Right renal cortex interstitium (tissue), 3 donors: Measurements from ENCODE around the gene MMS22L. TPM values are rescaled to one million over a fixed set of nuclear protein-coding genes. Genes with fewer than 3 reads are reported as not detected.

ENCODE experiments used
- DNase-seq, 3 donors: peaks; one replicate each; pipeline ENCODE4 v3.0.0-alpha.2; 2013; ENCODE audit warnings: low read depth in 3 of 3, low spot score in 2 of 3
- polyA plus RNA-seq, 3 donors: library from polyadenylated mRNA; unstranded; fragments of 120-200 nt; gene quantifications; one replicate each; pipeline ENCODE4 v1.2.1, GENCODE V29; 2013; ENCODE audit not compliant: insufficient read length in 3 of 3

Gene MMS22L
- polyA plus RNA-seq, 3 donors, result 10.5 to 12.7 (median 11.7) TPM

- DNase-seq, result no peak
These were observed 185.7 kb downstream of the MMS22L start for GRCh38 chr6:97097068-97098047.

GRCh38 chr6:97095311-97095850 is 187.6 kb downstream of the MMS22L start:
- DNase-seq, result no peak

DNA sequence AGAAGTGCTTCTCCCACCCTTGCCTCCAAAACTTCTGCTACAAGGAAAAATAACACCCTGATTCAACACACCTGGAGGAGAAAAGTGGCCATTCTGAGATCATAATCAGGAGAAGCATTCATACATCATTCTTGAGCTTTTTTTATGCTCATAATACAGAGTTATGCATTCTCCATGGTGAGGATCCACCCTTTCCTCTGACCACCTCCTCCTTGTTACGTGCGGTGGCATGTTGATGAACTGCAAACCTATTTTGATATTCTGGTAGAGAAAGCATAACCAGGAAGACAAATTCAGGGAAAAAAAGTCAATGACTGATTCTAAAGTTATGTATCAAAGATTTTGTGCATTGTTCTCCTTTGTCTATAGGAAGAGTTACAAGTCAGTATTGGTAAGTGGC is 188.6 kb downstream of the MMS22L start:
- no peak for DNase-seq

DNA sequence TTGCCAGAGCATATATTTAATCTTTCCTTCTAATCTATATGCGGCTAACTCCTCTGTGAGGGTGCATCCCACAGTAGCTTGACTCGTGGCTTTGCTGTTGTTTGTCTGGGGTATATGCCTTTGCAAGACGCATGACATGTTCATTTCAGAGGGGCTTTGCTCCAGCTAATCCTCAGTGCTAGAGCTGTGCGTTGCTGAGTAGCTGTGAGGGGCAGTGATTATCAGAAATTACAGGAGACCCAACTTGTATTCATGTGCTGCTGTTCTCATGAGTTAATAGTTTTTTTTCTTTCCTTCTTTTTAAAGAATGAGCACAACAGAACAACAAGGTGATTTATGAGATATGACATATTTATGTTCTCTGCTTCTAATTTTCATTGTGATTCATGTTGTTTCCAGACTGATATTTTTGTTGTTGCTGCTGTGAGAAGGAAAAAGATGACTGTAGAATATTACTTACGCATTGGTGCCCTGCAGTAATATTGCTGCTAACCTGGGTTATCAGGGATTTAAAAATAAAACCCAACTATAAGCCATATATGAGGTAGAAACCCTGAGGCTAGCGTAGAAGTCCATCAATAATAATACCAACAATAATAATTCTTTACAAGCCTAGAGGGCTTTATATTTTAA is 190.2 kb downstream of the MMS22L start:
- no peak for DNase-seq
